GM12874 (cell line): ENCODE results near the gene FAM149B1.

Source experiments
- CTCF ChIP-seq: IDR thresholded peaks from 2 replicates; pipeline ENCODE4 v1.5.1; 2011; ENCODE audit warnings: low read depth, mild to moderate bottlenecking, control low read depth, low read length, moderate library complexity; ENCODE audit not compliant: insufficient read depth

Gene FAM149B1

DNA sequence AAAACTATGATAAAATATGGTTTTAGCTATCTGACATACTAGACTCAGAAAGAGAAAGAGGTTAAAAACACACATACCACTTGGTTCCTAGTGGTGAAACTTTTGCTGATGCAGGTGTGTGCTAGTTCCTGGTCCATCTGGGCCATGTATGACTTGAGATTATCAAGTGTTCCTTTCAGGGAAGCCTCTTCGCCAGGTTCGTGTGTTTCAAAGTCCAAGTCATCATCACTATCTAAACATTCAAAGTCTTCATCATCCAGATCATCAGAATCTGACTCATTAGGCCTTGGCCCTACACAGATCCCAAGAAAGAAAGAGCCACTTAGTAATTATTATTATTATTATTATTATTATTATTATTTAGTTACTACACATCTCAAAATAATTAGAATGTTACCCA is 31.3 kb upstream of the FAM149B1 start:
- TF ChIP-seq CTCF: no peak

DNA sequence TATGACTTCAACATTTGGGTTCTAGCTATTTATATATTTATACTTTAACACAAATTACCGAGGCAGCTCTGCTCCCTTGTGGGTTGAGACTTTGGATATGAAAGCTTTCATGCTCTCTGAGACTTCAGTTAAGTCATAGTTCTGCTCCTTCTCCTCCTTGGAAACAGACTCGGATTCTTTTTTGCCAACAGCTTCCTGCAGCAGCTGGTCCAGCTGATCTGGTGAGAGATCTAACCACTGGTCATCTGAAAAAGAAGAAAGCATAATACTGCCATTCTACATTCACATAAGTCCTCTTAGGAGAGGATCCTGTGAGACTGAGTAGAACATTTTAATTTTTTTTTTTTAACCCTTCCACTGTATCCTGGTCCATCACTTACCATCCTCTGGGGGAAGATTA is 28.7 kb upstream of the FAM149B1 start:
- no peak for TF ChIP-seq CTCF

- TF ChIP-seq CTCF: no peak
Observed at GRCh38 chr10:73141603-73142002, 26.3 kb upstream of the FAM149B1 start.

GRCh38 chr10:73152009-73152408 is 15.9 kb upstream of the FAM149B1 start:
- no peak for TF ChIP-seq CTCF

GRCh38 chr10:73156054-73156453 is 11.9 kb upstream of the FAM149B1 start:
- TF ChIP-seq CTCF: no peak

GRCh38 chr10:73159038-73159648 is 8.8 kb upstream of the FAM149B1 start:
- peak; percentile 62 for TF ChIP-seq CTCF

DNA sequence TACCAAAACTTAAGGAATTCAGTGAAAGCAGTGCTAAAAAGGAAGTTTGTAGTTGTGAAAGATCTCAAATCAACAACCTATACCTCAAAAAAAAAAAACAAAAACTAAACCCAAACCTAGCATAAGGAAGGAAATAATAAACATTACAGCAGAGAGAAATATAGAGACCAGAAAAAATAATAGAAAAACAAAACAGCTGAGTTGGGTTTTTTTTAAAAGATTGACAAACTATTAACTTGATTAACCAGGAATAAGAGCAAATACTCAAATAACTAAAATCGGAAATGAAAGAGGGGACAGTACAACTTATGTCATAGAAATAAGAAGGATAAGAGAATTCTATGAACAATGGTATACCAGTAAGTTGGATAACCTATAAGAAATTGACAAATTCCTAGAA is 6.8 kb upstream of the FAM149B1 start:
- TF ChIP-seq CTCF: no peak
